GM12878 (cell line): ENCODE results near the gene CCDC177. TPM values are rescaled to one million over a fixed set of nuclear protein-coding genes. Genes with fewer than 3 reads are reported as not detected.

Source experiments
- ATAC-seq: fragments of 200-7000 bp; cut with Tn5 transposase; 3 replicates; pipeline ENCODE4 v1.9.1; 2020; ENCODE audit warnings: mild to moderate bottlenecking, moderate library complexity
- BruUV-seq: library from RNA; stranded (reverse); fragments of 400-500 nt; replicated peaks from 2 replicates; lab custom pipeline; 2021; lab: Mats Ljungman, UMichigan
- CTCF ChIA-PET: fragments of 300-600 bp; sonication (Branson Sonifier 250); formaldehyde crosslinking; extraction: SDS; loops from one replicate; lab custom pipeline; 2021; ENCODE audit warnings: inconsistent platforms; lab: Yijun Ruan, JAX
- POLR2A ChIA-PET: fragments of 350-600 bp; formaldehyde crosslinking; extraction: SDS; loops from one replicate; lab custom pipeline; 2021; ENCODE audit warnings: inconsistent platforms; lab: Charles Lee
- RAD21 ChIA-PET: fragments of 300-600 bp; sonication (Branson Sonifier 250); formaldehyde crosslinking; loops from one replicate; lab custom pipeline; 2023; ENCODE audit warnings: antibody characterized with exemption; ENCODE audit not compliant: unreplicated experiment; lab: Charles Lee
- SMC1A ChIA-PET: fragments of 300-600 bp; sonication (Branson Sonifier 250); formaldehyde crosslinking; loops from one replicate; lab custom pipeline; 2023; ENCODE audit not compliant: unreplicated experiment, uncharacterized antibody; lab: Charles Lee
- DNase-seq: peaks from one replicate; pipeline ENCODE4 v3.0.0-alpha.2; 2011; ENCODE audit warnings: low read depth, low spot score
- FAIRE-seq: peaks from 3 replicates; lab custom pipeline; 2011; peaks lifted over from hg19 to GRCh38; lab: Jason Lieb, UNC
- H2AFZ ChIP-seq: 2 replicates; pipeline ENCODE4 v1.6.0; 2011; ENCODE audit warnings: low read depth, low read length, control low read depth; ENCODE audit not compliant: control insufficient read depth
- H3K27ac ChIP-seq: 2 replicates; pipeline ENCODE4 v1.5.1; 2011; ENCODE audit warnings: control low read depth; ENCODE audit not compliant: control insufficient read depth, insufficient read depth
- H3K27me3 ChIP-seq, 2 experiments: replicated peaks in 1 of 2; 2 replicates each; pipeline versions ENCODE4 v1.6.0 to v1.6.1; 2011; ENCODE audit warnings: low read length in 1 of 2; ENCODE audit not compliant: control insufficient read depth in 2 of 2, insufficient read depth in 2 of 2
- H3K36me3 ChIP-seq, 2 experiments: 2 replicates each; pipeline ENCODE4 v1.5.1; 2011; ENCODE audit warnings: low read length in 1 of 2; ENCODE audit not compliant: control insufficient read depth in 2 of 2, insufficient read depth in 2 of 2
- H3K4me1 ChIP-seq: 2 replicates; pipeline ENCODE4 v1.6.1; 2011; ENCODE audit warnings: mild to moderate bottlenecking, low read length, moderate library complexity, mixed read lengths; ENCODE audit not compliant: control insufficient read depth, insufficient read depth
- H3K4me2 ChIP-seq: 2 replicates; pipeline ENCODE4 v1.6.0; 2011; ENCODE audit warnings: control low read depth; ENCODE audit not compliant: control insufficient read depth, insufficient read depth
- H3K4me3 ChIP-seq: fragments of 200-600 bp; sonication (generic); 2 replicates; pipeline ENCODE4 v1.5.1; 2016
- H3K79me2 ChIP-seq: 2 replicates; pipeline ENCODE4 v1.6.0; 2011; ENCODE audit warnings: low read length; ENCODE audit not compliant: control insufficient read depth, insufficient read depth
- H3K9ac ChIP-seq: 2 replicates; pipeline ENCODE4 v1.8.0; 2011; ENCODE audit warnings: low read length, control low read depth, mixed read lengths; ENCODE audit not compliant: control insufficient read depth, insufficient read depth
- H3K9me3 ChIP-seq: replicated peaks from 3 replicates; pipeline ENCODE4 v1.5.1; 2011; ENCODE audit warnings: mild to moderate bottlenecking, low read length; ENCODE audit not compliant: control insufficient read depth, insufficient read depth
- H4K20me1 ChIP-seq: 2 replicates; pipeline ENCODE4 v1.6.0; 2011; ENCODE audit not compliant: control insufficient read depth, insufficient read depth
- EZH2 ChIP-seq: IDR thresholded peaks from 2 replicates; pipeline ENCODE4 v1.6.1; 2012; ENCODE audit warnings: low read depth, mild to moderate bottlenecking, control low read depth, inconsistent platforms, low read length, borderline replicate concordance; ENCODE audit not compliant: control insufficient read depth
- FOXK2 ChIP-seq: fragments of 450-650 bp; IDR thresholded peaks from 2 replicates; pipeline ENCODE4 v1.6.1; 2017; ENCODE audit warnings: mild to moderate bottlenecking, moderate library complexity
- NR2F1 ChIP-seq: fragments of 450-650 bp; conservative IDR thresholded peaks from 2 replicates; pipeline ENCODE4 v1.6.1; 2017; ENCODE audit warnings: mild to moderate bottlenecking
- TARDBP ChIP-seq: IDR thresholded peaks from 2 replicates; pipeline ENCODE4 v1.6.1; 2016; ENCODE audit warnings: borderline replicate concordance
- TCF12 ChIP-seq: IDR thresholded peaks from 2 replicates; pipeline ENCODE4 v1.6.1; 2011; ENCODE audit warnings: low read depth, mild to moderate bottlenecking, low read length
- ZNF687 ChIP-seq: fragments of 450-650 bp; IDR thresholded peaks from 2 replicates; pipeline ENCODE4 v1.6.1; 2017; ENCODE audit warnings: mild to moderate bottlenecking, moderate library complexity
- WGBS: methylation state at CpG from one replicate; pipeline ENCODE4 v1.1.6; 2016; ENCODE audit warnings: low lambda C conversion rate; ENCODE audit not compliant: insufficient replicate concordance, insufficient coverage; ENCODE audit errors: missing lambda C conversion rate; 5-methylcytosine and 5-hydroxymethylcytosine counted together
- in situ Hi-C: fragments of 300-500 bp; cut with MboI; formaldehyde crosslinking; loops from 9 replicates; pipeline ENCODE4 v1.14.3; 2018; ENCODE audit warnings: mixed read lengths
- intact Hi-C: fragments of 100-400 bp; cut with micrococcal nuclease; formaldehyde crosslinking; loops from one replicate; pipeline ENCODE4 v1.14.2; 2022; ENCODE audit not compliant: unreplicated experiment
- polyA plus RNA-seq, 11 experiments: library from polyadenylated mRNA; depleted of rRNA in 4 of 11; unstranded in 6 of 11; stranded (reverse) in 5 of 11; fragments of >200 nt; fragmentation: Nextera tagmentation in 4 of 11; fragmentation: Illumina TruSeq in 1 of 11; extraction: Ambion mirVana in 4 of 11; extraction: Trizol in 1 of 11; gene quantifications; 1 replicate in 1 of 11; 2 replicates in 10 of 11; pipeline versions ENCODE4 v1.2.1 to v1.2.3, GENCODE V29; 2011 to 2016; ENCODE audit warnings: inconsistent platforms in 2 of 11, missing spikeins in 2 of 11, low read depth in 1 of 11
- total RNA-seq, 4 experiments: library from RNA; depleted of rRNA in 3 of 4; stranded (reverse); fragments of >200 nt in 3 of 4; fragmentation: Illumina TruSeq in 1 of 4; extraction: Trizol in 1 of 4; gene quantifications; 2 replicates each; pipeline versions ENCODE4 v1.2.1 to v1.2.3, GENCODE V29; 2013 to 2021

Gene CCDC177
- total and polyA plus RNA-seq, 10 of the 15 experiments (the other 5 are each of a cell fraction or from before 2014, with no cell fraction given): not detected

GRCh38 chr14:69611172-69612013, 36.7 kb upstream of the CCDC177 start, which contains the start of gene SUSD6 (continued):
- TF ChIP-seq TARDBP: no peak; the same call in 1 of the 2 replicates
- TF ChIP-seq EZH2: no peak
- no peak for TF ChIP-seq FOXK2
- TF ChIP-seq ZNF687: no peak

DNA sequence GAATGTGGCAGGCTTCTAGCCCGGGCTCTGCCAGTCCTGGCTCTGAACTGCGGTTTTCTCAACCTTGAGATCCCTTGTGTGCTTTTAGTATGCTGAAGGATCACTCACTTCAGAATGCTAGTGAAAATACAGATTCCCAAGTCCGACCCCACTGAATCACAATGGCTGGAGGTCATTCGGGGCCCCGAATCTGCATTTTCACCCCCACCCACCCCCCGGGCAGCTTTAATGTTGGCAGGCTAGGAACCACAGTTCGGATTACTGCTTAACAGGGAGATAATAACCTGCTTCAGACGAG, 36.2 kb upstream of the CCDC177 start:
- WGBS: 26% methylated on average over 8 of the region's 8 CpGs
- H3K9me3 ChIP-seq: no peaks in the 10 kb centered on the region

More for the DNA sequence above, 36.2 kb upstream of the CCDC177 start:
- POLR2A ChIA-PET: interaction anchor here (0.5 to 3.2 kb wide), 5 partner anchors 9 to 157 kb away, joined by 3 to 22 read pairs (median 5); no protein-coding TSS in a partner anchor
- TF ChIP-seq NR2F1 (peak; percentile 89), TCF12 (no peak)
- CTCF ChIA-PET: interaction anchor here (1.0 to 1.8 kb wide), 6 partner anchors 24 to 120 kb away, joined by 3 to 4 read pairs (median 3); no protein-coding TSS in a partner anchor
- Histone ChIP-seq H4K20me1 (no peaks in the 10 kb centered on the region), H3K4me1 (peaks cover 22% of the 10 kb centered on the region), H3K4me3 (peak overlapping the region; percentile 74), H3K36me3 (no peaks in the 10 kb centered on the region; a peak in 1 of 4 replicates), H3K4me2 (peak overlapping the region; percentile 66), H3K79me2 (peaks cover 50% of the 10 kb centered on the region), H3K27me3 (no peaks in the 10 kb centered on the region), H2AFZ (peak overlapping the region; percentile 67), H3K27ac (peak overlapping the region; percentile 41), H3K9ac (peak overlapping the region; percentile 40; the same call in 1 of the 2 replicates)
- RAD21 ChIA-PET: interaction anchor here (0.7 to 10.0 kb wide), 11 partner anchors 8 to 156 kb away, joined by 3 to 178 read pairs (median 8); partner anchors contain the start of gene SRSF5
- in situ Hi-C loops: loop anchor here (10.0 kb wide), 1 partner anchor 54 kb away; no protein-coding TSS in a partner anchor
- ATAC-seq: no peak
- intact Hi-C loops: loop anchor here (10.0 kb wide), 1 partner anchor 216 kb away; the partner anchor contains the start of genes ERH and SLC39A9
- SMC1A ChIA-PET: interaction anchor here (0.5 to 11.9 kb wide), 7 partner anchors 14 to 151 kb away, joined by 3 to 164 read pairs (median 5); no protein-coding TSS in a partner anchor
- FAIRE-seq: no peak
- DNase-seq: no peak
- BruUV-seq: no TSS peak
